Measurements from ENCODE around the gene RPS4Y2.

The RPS4Y2 gene

DNA sequence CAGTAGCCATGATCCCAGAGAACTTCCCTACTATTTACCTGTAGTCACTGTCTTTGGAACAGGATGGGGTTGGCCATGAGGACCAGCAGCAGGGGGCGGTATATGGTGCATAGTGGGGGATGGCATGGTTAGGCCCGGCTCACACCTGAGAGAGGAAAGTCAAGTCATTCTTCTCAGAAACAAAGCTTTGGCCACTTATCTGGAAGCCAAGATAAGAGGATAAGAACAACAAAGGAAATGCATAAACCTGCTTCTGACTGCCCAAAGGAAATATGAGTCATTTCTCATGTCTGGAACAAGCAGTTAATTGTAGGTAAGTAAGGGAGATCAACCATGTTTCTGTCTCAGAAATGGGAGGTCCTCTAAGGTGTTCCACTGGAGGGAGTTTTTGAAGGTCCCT lies 10.8 kb upstream of the RPS4Y2 start:
- DNase-seq, result no peak

DNA sequence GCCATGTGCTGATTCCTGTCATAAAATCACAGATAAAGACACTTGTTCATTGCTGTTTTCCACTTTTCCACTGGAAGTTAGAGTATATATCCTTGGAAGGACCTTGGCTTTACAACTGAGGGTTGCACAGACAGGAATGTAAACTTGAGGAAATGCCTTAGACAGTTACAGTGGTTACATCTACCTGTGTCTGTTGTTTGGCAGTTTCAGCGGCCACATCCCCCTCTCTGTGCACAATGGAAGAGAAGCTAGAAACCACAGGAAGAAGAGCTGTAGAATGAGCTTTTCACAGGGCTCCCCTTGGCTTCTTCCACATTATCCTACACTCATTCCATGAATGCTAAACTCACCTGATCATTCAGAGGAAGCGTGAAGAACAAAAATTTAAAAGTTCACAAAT lies 9.0 kb upstream of the RPS4Y2 start:
- TF ChIP-seq, protein P1, sequence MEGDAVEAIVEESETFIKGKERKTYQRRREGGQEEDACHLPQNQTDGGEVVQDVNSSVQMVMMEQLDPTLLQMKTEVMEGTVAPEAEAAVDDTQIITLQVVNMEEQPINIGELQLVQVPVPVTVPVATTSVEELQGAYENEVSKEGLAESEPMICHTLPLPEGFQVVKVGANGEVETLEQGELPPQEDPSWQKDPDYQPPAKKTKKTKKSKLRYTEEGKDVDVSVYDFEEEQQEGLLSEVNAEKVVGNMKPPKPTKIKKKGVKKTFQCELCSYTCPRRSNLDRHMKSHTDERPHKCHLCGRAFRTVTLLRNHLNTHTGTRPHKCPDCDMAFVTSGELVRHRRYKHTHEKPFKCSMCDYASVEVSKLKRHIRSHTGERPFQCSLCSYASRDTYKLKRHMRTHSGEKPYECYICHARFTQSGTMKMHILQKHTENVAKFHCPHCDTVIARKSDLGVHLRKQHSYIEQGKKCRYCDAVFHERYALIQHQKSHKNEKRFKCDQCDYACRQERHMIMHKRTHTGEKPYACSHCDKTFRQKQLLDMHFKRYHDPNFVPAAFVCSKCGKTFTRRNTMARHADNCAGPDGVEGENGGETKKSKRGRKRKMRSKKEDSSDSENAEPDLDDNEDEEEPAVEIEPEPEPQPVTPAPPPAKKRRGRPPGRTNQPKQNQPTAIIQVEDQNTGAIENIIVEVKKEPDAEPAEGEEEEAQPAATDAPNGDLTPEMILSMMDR (IDR thresholded peaks at IDR 0.05), result no peak
- no peak for DNase-seq

More for the DNA sequence above, 10.8 kb upstream of the RPS4Y2 start:
- no peaks in the 10 kb centered on the region for H3K9me3 ChIP-seq
- H3K27ac ChIP-seq, result no peak overlapping the region
- H3K36me3 ChIP-seq, result no peaks in the 10 kb centered on the region
- intact Hi-C loops (cut with DNase I; ENCODE audit: low total_unique reads), result no loop called here
- H3K4me1 ChIP-seq, result no peaks in the 10 kb centered on the region
- H3K4me3 ChIP-seq, result no peak overlapping the region
- H3K27me3 ChIP-seq, result no peaks in the 10 kb centered on the region
- TF ChIP-seq, protein P1 (IDR thresholded peaks at IDR 0.05), result no peak

DNA sequence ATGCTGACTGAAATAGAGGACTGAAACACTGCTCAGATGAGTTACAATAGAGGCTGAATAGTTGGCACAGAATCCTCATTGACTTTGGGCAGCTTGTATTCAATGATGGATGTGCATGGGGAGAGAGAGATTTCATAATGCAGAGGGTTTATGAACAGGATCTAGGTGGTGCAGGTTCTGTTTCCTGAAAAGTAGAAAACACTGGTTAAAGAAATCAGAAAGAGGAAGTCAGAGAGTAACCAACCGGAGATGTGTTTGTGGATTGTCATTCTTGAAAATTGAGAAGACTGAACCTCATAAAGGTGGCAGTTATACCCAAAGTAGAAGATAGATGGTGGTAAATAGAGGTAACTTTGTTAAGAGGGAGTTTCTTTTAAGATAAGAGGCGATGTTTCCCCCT lies 8.0 kb downstream of the RPS4Y2 start:
- intact Hi-C loops (cut with DNase I; ENCODE audit: low total_unique reads), result no loop called here
- H3K4me3 ChIP-seq, result no peak overlapping the region
- no peak overlapping the region for H3K27ac ChIP-seq
- no peaks in the 10 kb centered on the region for H3K4me1 ChIP-seq
- H3K36me3 ChIP-seq, result no peaks in the 10 kb centered on the region
- H3K9me3 ChIP-seq, result no peaks in the 10 kb centered on the region
- no peaks in the 10 kb centered on the region for H3K27me3 ChIP-seq
- TF ChIP-seq, protein P1 (IDR thresholded peaks at IDR 0.05), result no peak
- DNase-seq, result no peak

More for the DNA sequence above, 9.0 kb upstream of the RPS4Y2 start:
- H3K9me3 ChIP-seq, result no peaks in the 10 kb centered on the region
- no peaks in the 10 kb centered on the region for H3K36me3 ChIP-seq
- H3K27ac ChIP-seq, result no peak overlapping the region
- no peaks in the 10 kb centered on the region for H3K4me1 ChIP-seq
- H3K4me3 ChIP-seq, result no peak overlapping the region
- no peaks in the 10 kb centered on the region for H3K27me3 ChIP-seq
- intact Hi-C loops (cut with DNase I; ENCODE audit: low total_unique reads), result no loop called here

DNA sequence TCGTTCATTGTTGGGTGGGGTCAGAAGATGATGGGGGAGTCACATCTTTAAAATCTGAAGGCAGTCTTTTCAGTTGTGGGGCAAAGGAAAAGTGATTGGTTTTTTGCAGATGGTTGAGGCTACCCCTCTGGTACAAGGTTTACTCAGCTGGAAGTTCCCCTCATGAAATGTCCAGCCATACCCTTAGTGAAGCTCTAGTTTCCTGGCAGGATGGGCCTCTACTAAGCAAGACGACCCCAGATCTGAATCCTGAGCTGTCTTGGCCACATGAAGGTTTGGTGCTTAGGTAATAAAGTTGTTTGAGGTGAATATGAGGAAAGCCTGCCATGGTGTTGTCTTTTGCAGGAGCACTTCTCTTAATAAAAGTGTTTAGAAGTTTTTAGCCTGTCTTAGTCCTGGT lies 9.2 kb downstream of the RPS4Y2 start:
- intact Hi-C loops (cut with DNase I; ENCODE audit: low total_unique reads), result no loop called here
- Histone ChIP-seq H3K27ac (no peak overlapping the region), H3K9me3 (no peaks in the 10 kb centered on the region), H3K4me1 (no peaks in the 10 kb centered on the region), H3K27me3 (no peaks in the 10 kb centered on the region), H3K36me3 (no peaks in the 10 kb centered on the region), H3K4me3 (no peak overlapping the region)
- TF ChIP-seq, protein P1 (IDR thresholded peaks at IDR 0.05), result no peak
- no peak for DNase-seq

DNA sequence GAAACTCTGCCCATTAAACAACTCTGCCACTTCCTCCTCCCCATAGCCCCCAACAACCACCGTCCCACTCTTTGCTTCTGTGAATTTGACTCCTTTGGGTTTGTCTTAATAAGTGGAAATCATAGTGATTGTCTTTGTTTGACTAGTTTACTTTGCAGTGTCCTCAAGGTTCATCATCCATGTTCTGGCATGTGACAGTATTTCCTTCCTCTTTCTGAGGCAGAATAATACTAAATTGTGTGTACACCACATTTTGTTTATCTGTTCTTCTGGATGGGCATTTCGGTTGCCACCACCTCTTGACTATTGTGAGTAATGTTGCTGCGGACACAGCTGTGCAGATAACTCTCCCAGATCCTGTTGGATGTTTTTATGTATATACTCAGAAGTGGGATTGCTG lies 14.8 kb downstream of the RPS4Y2 start:
- Histone ChIP-seq H3K36me3 (no peaks in the 10 kb centered on the region), H3K4me1 (no peaks in the 10 kb centered on the region), H3K27me3 (no peaks in the 10 kb centered on the region), H3K9me3 (no peaks in the 10 kb centered on the region), H3K27ac (no peak overlapping the region), H3K4me3 (no peak overlapping the region)
- DNase-seq, result no peak
- intact Hi-C loops (cut with DNase I; ENCODE audit: low total_unique reads), result no loop called here
- TF ChIP-seq, protein P1 (IDR thresholded peaks at IDR 0.05), result no peak

DNA sequence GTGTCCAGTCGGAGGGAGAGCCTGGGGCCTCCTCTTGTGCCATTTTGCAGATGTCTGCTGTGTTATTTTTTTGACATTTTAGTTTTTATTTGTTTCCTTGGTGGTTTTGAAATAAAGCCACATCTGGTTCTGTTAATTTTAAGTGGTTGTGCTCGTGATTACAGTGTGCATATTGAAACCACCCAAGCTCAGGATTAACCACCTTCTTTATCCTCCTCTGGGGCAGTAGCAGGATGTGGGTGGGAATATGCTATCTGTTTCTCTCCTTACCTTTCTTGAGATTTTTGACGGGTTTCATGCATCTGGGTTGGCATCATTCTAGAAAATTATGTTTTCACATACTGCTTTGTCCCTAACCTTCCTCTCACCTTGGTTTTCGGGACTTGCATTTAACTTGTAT lies 20.2 kb downstream of the RPS4Y2 start:
- no peak for DNase-seq
- intact Hi-C loops (cut with DNase I; ENCODE audit: low total_unique reads), result no loop called here
- no peaks in the 10 kb centered on the region for H3K9me3 ChIP-seq
- H3K27me3 ChIP-seq, result no peaks in the 10 kb centered on the region
- TF ChIP-seq, protein P1 (IDR thresholded peaks at IDR 0.05), result no peak
- H3K36me3 ChIP-seq, result no peaks in the 10 kb centered on the region
- H3K4me3 ChIP-seq, result no peak overlapping the region
- no peaks in the 10 kb centered on the region for H3K4me1 ChIP-seq
- H3K27ac ChIP-seq, result no peak overlapping the region

Data from tibial artery (tissue), 4 donors.